Measurements from ENCODE around the gene CRKL.
"Not testable (repeated sequence)": the region's sequence is repeated elsewhere in the genome, so short reads cannot be mapped to it uniquely, and the experiment has no call there.

CRKL gene

GRCh38 chr22:20899827-20900423, 17.3 kb upstream of the CRKL start:
- FAIRE-seq (no peak), DNase-seq (ENCODE audit: extremely low spot score, insufficient read length, low read depth) (no peak)

- not testable (repeated sequence) for DNase-seq (ENCODE audit: extremely low spot score, insufficient read length, low read depth); FAIRE-seq
Observed at GRCh38 chr22:20901093-20902033, 15.8 kb upstream of the CRKL start.

- no peak for DNase-seq (ENCODE audit: extremely low spot score, insufficient read length, low read depth)
- FAIRE-seq = no peak
Observed at GRCh38 chr22:20903093-20903492, 14.1 kb upstream of the CRKL start.

- FAIRE-seq (no peak), DNase-seq (ENCODE audit: extremely low spot score, insufficient read length, low read depth) (no peak)
Observed at GRCh38 chr22:20904008-20904979, 12.9 kb upstream of the CRKL start.

GRCh38 chr22:20904980-20905355, 12.2 kb upstream of the CRKL start:
- FAIRE-seq = no peak
- no peak for DNase-seq (ENCODE audit: extremely low spot score, insufficient read length, low read depth)

- FAIRE-seq (no peak), DNase-seq (ENCODE audit: extremely low spot score, insufficient read length, low read depth) (no peak)
Observed at GRCh38 chr22:20905415-20906386, 11.5 kb upstream of the CRKL start.

- no peak for FAIRE-seq
- DNase-seq (ENCODE audit: extremely low spot score, insufficient read length, low read depth) = no peak
Observed at GRCh38 chr22:20906387-20906767, 10.8 kb upstream of the CRKL start.

GRCh38 chr22:20908717-20909116, 8.5 kb upstream of the CRKL start:
- DNase-seq (ENCODE audit: extremely low spot score, insufficient read length, low read depth); FAIRE-seq: not testable (repeated sequence)

GRCh38 chr22:20909543-20910303, 7.5 kb upstream of the CRKL start:
- no peak for DNase-seq (ENCODE audit: extremely low spot score, insufficient read length, low read depth)

GRCh38 chr22:20912494-20912893, 4.7 kb upstream of the CRKL start:
- FAIRE-seq (no peak), DNase-seq (ENCODE audit: extremely low spot score, insufficient read length, low read depth) (no peak)

More at GRCh38 chr22:20909543-20910303, 7.5 kb upstream of the CRKL start:
- FAIRE-seq = no peak

GRCh38 chr22:20918663-20919218, 1.5 kb downstream of the CRKL start:
- FAIRE-seq = no peak
- DNase-seq (ENCODE audit: extremely low spot score, insufficient read length, low read depth) = no peak

GRCh38 chr22:20919718-20920117, 2.5 kb downstream of the CRKL start:
- DNase-seq (ENCODE audit: extremely low spot score, insufficient read length, low read depth) (no peak), FAIRE-seq (no peak)

- FAIRE-seq = no peak
Observed at GRCh38 chr22:20920881-20921203, 3.6 kb downstream of the CRKL start.

GRCh38 chr22:20922141-20922751, 5.0 kb downstream of the CRKL start:
- DNase-seq (ENCODE audit: extremely low spot score, insufficient read length, low read depth) = no peak
- FAIRE-seq = no peak

More at GRCh38 chr22:20920881-20921203, 3.6 kb downstream of the CRKL start:
- no peak for DNase-seq (ENCODE audit: extremely low spot score, insufficient read length, low read depth)

- FAIRE-seq = no peak
- no peak for DNase-seq (ENCODE audit: extremely low spot score, insufficient read length, low read depth)
Observed at GRCh38 chr22:20926243-20926642, 9.0 kb downstream of the CRKL start.

GRCh38 chr22:20927940-20928572, 10.8 kb downstream of the CRKL start:
- no peak for FAIRE-seq
- no peak for DNase-seq (ENCODE audit: extremely low spot score, insufficient read length, low read depth)

GRCh38 chr22:20928573-20928967, 11.4 kb downstream of the CRKL start:
- DNase-seq (ENCODE audit: extremely low spot score, insufficient read length, low read depth) (no peak), FAIRE-seq (no peak)

Measured in GM18507 (cell line).